Epithelial cell of esophagus (primary cell): ENCODE results near the gene CCR6.
"Not testable (repeated sequence)": the region's sequence is repeated elsewhere in the genome, so short reads cannot be mapped to it uniquely, and the experiment has no call there.

ENCODE experiments used
- DNase-seq: peaks from one replicate; pipeline ENCODE4 v3.0.0; 2010; ENCODE audit warnings: low read depth
- H3K4me3 ChIP-seq: 2 replicates; pipeline ENCODE4 v1.5.1; 2011; ENCODE audit warnings: mild to moderate bottlenecking, low read length, control low read depth

Gene CCR6

DNA sequence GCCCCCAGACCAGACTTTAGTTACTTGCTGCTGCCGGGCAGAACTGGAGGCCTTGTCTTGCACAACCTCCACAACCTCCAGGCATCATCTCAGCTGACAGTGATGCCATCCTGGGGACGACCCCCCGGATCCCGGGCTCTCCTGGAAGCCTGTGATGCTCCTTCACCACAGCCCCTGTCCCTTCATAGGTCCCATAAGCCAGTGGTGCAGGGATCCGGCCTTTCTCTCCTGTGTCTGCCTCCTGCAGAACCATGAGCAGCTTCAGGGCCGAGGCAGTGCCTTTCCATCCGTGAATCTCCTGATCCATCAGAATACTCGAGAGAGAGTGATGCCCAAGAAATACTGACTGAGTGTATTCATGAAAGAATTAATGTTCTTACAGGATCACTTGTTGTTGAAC lies 57.2 kb downstream of the CCR6 start:
- H3K4me3 ChIP-seq, DNase-seq: not testable (repeated sequence)

DNA sequence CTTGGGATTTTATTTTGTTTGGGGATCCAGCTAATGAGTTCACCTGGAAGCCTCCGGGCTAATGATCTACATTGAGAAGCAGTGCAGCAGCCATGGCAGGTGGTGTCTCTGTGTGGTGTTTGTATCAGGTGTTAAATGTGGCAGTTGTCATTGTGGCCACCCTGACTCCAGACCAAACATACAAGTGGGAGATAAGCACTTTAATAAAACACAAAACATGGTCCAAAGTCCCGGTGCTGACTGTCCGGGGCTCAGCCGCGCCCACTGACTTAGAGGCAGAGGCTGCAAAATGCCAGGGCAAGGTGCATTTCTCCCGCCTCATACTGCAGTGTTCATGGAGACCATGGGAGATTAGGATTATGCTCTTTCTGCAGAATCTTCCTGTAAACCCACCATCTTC lies 58.5 kb downstream of the CCR6 start:
- DNase-seq, H3K4me3 ChIP-seq: not testable (repeated sequence)

DNA sequence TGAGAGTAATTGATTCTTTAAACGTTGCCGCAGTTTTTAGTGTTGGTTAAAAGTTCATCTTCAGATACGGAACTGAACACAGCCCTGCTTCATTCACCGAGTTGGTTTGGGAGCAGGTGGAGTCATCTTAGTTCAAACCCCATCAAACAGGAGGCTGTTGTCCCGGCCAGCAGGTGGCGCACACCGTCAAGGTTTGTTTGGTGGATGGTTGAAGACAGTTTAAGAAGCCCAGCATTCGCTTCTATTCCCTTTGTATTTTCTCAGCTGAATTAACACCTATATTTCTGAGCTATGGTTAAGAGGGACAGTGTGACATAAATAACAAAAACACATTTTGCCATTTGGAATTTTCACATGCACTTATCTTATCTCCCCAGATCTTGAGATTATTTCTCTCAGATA lies 60.0 kb downstream of the CCR6 start:
- not testable (repeated sequence) for H3K4me3 ChIP-seq, DNase-seq

DNA sequence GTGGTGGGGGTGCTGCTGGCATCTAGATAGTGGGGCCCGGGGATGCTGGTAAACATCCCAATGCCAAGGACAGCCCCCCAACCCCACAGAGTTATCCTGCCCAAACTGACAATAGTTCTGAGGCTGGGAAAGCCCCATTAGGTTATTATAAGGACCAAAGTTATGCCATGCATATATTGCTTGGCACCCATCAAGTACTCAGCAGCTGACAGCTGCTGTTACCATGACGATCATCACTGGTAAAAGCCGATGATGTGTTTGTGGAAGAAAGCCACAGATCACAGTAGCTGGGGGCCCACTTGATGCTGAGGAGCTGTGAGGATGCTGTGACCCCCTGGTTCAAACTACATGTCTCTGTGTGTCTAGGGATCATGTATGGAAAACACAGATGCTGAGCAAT lies 62.2 kb downstream of the CCR6 start:
- DNase-seq, H3K4me3 ChIP-seq: not testable (repeated sequence)

DNA sequence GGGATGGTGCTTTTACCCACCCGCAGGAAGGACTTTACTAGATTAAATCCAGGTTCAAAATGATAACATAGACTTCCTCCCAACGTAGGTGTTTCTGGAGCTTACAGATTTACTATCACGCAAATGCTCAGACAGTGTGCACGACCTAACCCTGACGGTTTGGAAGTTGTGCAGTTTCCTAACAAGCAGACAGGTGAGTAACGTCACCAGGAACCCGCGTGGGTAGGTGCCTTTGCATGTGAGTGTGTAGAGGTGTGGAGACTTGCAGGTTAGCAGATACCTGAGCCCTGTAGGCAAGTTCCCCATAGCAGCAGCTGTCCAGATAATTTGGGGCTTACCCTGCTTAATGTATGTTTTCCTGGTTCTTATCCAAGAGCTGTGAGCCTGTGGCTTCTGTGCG lies 64.4 kb downstream of the CCR6 start:
- not testable (repeated sequence) for DNase-seq, H3K4me3 ChIP-seq
